Prostate gland (tissue), 2 donors: Measurements from ENCODE around the gene CEACAM18.

ENCODE experiments used
- POLR2A ChIP-seq: fragments of 450-650 bp; IDR thresholded peaks from one replicate; pipeline ENCODE4 v1.6.1; 2016; ENCODE audit warnings: antibody characterized with exemption, mild to moderate bottlenecking
- TF ChIP-seq, protein P1 (sequence below), 4 experiments: fragments of 200-600 bp in 2 of 4; fragments of 450-650 bp in 2 of 4; sonication (generic) in 2 of 4; IDR thresholded peaks; 1 replicate in 3 of 4; 2 replicates in 1 of 4; pipeline ENCODE4 v1.5.1; 2016 to 2019; ENCODE audit warnings: antibody characterized with exemption in 4 of 4, mild to moderate bottlenecking in 2 of 4, moderate library complexity in 2 of 4

DNA sequence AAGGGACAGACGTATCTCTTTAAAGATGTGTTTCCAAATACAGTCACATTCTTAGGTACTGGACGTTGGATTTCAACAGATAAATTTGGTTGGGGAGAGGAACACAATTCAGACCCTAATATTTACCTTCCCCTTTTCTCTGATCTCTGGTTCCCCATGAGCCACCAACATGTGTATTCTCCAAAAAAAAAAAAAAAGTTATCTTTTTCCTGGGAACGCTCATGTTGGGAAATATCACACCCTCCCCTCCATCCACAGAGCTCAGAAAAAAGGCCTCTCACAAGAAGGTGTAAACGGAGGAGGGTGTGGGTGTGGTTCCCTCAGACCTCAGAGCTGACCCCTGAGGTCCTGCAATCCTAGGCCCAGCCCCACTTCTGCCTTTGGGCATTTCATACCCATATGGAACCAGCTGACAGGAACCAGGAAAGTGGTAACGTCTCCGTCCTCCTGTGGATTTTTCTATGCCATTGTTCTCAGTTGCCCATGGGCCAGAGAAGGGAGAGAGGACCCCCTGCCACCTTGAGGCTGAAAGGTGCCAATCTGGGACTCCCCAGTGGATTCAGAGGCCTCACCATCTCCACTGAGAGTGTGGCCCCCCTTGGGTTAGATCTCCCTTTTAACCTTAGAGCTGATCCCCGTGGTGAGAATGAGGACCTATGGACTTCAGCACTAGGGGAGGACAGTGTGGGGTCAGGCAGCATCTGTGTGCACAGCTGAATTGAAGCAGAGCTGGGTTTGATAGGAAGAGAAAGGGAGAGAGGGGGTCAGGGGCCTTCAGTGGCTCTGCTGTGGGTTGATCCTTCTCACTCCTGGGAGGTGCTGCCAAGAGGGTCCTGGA is 31.7 kb downstream of the CEACAM18 start:
- TF ChIP-seq, protein P1, sequence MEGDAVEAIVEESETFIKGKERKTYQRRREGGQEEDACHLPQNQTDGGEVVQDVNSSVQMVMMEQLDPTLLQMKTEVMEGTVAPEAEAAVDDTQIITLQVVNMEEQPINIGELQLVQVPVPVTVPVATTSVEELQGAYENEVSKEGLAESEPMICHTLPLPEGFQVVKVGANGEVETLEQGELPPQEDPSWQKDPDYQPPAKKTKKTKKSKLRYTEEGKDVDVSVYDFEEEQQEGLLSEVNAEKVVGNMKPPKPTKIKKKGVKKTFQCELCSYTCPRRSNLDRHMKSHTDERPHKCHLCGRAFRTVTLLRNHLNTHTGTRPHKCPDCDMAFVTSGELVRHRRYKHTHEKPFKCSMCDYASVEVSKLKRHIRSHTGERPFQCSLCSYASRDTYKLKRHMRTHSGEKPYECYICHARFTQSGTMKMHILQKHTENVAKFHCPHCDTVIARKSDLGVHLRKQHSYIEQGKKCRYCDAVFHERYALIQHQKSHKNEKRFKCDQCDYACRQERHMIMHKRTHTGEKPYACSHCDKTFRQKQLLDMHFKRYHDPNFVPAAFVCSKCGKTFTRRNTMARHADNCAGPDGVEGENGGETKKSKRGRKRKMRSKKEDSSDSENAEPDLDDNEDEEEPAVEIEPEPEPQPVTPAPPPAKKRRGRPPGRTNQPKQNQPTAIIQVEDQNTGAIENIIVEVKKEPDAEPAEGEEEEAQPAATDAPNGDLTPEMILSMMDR (IDR thresholded peaks at IDR 0.05) = no peak
- no peak for TF ChIP-seq POLR2A
